Fibroblast of lung (primary cell): ENCODE results near the gene FSHR.

Experiments
- EZH2 ChIP-seq: IDR thresholded peaks from 2 replicates; pipeline ENCODE4 v1.5.1; 2012; ENCODE audit warnings: low read length, control low read depth, mild to moderate bottlenecking; ENCODE audit errors: missing control alignments
- TF ChIP-seq, protein P1 (sequence below), 2 donors: IDR thresholded peaks in 1 of 2; conservative IDR thresholded peaks in 1 of 2; 1 replicate in 1 of 2; 2 replicates in 1 of 2; pipeline ENCODE4 v1.5.1; 2011 to 2012; ENCODE audit warnings: low read length in 2 of 2, control low read depth in 1 of 2, inconsistent platforms in 1 of 2, low read depth in 1 of 2, mild to moderate bottlenecking in 1 of 2

DNA sequence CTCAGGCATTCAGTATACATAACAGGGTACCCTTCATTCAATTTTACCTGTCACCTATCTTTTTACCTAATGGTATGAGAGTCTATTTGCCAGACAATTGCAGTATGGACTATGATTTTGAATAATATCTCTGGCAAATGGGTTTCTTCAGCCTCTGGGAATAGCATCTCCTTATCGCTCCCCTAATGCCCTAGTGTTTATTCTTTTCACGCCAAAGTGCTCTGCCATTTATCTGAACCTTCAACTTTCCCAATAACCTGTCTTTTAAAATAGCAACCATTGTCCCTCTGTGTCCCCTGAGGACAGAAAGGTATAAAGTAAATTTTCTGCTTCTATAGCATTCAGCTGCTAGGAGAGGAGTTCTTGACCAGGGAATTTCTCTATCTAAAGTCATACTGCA is 45.0 kb upstream of the FSHR start:
- TF ChIP-seq, protein P1, sequence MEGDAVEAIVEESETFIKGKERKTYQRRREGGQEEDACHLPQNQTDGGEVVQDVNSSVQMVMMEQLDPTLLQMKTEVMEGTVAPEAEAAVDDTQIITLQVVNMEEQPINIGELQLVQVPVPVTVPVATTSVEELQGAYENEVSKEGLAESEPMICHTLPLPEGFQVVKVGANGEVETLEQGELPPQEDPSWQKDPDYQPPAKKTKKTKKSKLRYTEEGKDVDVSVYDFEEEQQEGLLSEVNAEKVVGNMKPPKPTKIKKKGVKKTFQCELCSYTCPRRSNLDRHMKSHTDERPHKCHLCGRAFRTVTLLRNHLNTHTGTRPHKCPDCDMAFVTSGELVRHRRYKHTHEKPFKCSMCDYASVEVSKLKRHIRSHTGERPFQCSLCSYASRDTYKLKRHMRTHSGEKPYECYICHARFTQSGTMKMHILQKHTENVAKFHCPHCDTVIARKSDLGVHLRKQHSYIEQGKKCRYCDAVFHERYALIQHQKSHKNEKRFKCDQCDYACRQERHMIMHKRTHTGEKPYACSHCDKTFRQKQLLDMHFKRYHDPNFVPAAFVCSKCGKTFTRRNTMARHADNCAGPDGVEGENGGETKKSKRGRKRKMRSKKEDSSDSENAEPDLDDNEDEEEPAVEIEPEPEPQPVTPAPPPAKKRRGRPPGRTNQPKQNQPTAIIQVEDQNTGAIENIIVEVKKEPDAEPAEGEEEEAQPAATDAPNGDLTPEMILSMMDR (conservative IDR thresholded peaks at IDR 0.05 in 1 of 2, IDR thresholded peaks at IDR 0.05 in 1 of 2; ENCODE audit: low read depth in 1 of 2, low read length in 2 of 2): no peak
- no peak for TF ChIP-seq EZH2
